DMS153 treated with DMSO at 0.1 percent for 48 hours (cell line): ENCODE measurements around the gene NCKIPSD.
"Not testable (repeated sequence)": the region's sequence is repeated elsewhere in the genome, so short reads cannot be mapped to it uniquely, and the experiment has no call there.

Experiments used
- DNase-seq: peaks from one replicate; lab custom pipeline; 2025; ENCODE audit not compliant: unreplicated experiment; lab: John Stamatoyannopoulos, UW

Gene NCKIPSD

DNA sequence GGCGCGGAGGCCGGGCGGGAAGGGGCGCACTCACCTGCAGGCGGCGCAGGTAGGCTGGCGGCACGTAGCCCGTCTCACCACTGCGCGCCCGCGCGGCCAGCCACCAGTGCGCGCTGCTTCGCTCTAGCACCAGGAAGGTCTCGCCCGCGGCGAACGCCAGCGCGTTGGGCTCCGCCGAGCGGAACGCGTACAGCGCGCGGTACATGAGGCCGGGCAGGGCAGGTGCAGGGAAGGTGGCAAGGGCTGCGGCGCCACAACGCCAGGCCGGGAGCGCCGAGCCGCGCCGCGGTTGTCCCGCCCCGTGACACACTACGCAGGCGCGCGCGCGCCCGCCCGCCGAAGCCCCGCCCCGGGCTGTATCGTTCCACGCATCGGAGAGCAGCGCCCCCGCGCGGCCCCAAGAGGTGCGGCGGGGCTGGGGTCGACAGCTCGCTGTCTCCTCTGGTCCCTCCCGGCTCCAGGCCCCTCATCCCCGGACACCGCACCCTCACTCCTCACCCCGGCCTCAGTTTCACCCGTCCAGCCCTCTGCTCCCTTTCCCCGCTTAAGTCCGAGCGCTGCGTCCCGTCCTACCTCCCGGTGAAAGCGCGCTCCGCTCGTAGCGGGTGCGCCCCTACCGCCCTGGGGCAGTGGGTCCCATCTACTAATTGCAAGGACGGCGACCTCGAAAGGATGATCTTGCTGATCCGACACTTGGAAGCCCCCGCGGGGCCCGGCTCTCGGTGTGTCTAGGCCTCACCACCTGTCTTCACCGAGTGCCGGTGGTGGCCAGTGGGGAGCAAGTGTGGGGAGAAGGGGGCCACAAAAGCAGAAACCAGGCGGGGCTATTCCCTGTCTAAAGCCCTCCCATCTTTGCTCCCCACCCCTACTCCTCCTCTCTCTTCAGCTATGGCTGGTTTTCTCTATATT lies at the start of gene NCKIPSD:
Gene NCKIPSD, minus strand, starts transcription at position 313 of the 909 bp plus-strand sequence. Its CDS starts 108 bp downstream, at position 205.
- DNase-seq = peak; percentile 35

DNA sequence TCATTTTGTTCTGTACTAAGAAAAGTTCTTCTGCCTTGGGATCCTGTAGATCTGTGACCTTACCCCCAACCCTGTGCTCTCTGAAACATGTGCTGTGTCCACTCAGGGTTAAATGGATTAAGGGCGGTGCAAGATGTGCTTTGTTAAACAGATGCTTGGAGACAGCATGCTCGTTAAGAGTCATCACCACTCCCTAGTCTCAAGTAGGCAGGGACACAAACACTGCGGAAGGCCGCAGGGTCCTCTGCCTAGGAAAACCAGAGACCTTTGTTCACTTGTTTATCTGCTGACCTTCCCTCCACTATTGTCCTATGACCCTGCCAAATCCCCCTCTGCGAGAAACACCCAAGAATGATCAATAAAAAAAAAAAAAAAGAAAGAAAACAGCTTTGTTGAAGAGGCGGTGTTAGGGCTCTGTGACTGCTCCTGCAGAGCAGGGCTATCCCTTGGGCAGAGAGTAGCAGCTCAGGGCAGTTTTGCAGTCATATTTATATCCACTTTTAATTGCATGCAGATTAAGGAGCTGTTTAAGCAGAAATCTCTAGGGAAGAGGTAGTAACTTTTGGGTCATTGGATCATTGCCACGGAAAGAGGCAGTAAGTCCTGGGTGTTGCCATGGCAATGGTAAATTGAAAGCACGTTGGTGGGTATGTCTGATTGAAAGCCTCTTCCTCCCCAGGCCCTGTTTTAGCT lies 49.5 kb upstream of the NCKIPSD start:
- not testable (repeated sequence) for DNase-seq

DNA sequence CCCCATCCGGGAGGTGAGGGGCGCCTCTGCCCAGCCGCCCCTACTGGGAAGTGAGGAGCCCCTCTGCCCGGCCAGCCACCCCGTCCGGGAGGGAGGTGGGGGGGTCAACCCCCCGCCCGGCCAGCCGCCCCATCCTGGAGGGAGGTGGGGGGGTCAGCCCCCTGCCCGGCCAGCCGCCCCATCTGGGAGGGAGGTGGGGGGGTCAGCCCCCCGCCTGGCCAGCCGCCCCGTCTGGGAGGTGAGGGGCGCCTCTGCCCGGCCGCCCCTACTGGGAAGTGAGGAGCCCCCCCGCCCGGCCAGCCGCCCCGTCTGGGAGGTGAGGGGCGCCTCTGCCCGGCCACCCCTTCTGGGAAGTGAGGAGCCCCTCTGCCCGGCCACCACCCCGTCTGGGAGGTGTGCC lies 48.8 kb upstream of the NCKIPSD start:
- not testable (repeated sequence) for DNase-seq

DNA sequence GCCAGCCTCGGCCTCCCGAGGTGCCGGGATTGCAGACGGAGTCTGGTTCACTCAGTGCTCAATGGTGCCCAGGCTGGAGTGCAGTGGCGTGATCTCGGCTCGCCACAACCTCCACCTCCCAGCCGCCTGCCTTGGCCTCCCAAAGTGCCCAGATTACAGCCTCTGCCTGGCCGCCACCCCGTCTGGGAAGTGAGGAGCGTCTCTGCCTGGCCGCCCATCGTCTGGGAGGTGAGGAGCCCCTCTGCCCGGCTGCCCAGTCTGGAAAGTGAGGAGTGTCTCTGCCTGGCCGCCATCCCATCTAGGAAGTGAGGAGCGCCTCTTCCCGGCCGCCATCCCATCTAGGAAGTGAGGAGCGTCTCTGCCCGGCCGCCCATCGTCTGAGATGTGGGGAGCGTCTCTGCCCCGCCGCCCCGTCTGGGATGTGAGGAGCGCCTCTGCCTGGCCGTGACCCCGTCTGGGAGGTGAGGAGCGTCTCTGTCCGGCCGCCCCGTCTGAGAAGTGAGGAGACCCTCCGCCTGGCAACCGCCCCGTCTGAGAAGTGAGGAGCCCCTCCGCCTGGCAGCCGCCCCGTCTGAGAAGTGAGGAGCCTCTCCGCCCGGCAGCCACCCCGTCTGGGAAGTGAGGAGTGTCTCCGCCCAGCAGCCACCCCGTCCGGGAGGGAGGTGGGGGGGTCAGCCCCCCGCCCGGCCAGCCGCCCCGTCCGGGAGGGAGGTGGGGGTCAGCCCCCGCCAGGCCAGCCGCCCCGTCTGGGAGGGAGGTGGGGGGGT lies 48.2 kb upstream of the NCKIPSD start:
- not testable (repeated sequence) for DNase-seq

DNA sequence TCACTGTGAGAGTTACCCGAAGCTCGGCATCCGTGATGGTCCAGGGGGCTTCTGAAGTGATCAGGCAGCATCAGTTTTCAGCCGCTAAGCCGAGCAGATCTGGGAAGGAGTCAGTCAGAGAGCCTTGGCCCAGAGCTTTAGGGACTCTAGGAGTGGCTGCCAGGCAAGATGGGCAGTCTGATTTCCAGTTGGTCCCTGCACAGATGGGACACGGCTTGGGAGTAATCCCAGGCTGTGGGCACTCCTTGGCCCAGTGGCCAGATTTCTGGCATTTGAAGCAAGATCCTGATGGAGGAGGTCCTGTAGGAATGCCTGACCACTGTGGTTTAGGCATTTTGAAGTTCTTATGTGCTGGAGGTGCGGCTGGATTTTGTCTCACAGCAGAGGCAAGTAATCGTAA lies 41.8 kb upstream of the NCKIPSD start:
- DNase-seq = no peak

DNA sequence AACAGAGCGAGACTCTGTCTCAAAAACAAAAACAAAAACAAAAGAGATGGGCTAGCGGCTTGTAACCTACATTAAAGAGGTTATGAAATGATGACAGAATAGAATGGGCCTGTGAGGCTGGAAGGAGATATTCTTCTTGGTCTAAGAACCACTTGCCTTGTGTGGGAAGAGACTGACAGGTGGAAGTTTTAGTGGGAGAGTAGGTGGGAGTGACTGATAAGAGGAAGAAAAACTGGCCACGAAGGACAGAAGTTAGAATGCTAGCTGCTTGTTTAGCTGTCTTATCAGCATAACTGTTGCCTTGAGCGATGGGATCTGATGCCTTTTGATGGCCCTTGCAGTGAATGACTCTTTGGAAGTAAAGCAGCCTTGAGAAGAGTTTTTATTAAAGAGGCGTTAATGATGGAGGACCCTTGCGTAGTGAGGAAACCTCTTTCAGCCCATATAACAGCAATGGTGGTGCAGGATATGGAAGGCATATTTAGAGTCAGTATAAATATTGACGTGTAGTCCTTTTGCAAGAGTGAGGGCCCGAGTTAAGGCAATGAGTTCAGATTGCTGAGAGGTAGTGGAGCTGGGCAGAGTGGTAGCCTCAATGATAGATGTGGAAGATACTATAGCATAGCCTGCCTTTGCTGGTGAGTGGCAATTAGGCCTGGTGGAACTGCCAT lies 39.6 kb upstream of the NCKIPSD start:
- DNase-seq = not testable (repeated sequence)

DNA sequence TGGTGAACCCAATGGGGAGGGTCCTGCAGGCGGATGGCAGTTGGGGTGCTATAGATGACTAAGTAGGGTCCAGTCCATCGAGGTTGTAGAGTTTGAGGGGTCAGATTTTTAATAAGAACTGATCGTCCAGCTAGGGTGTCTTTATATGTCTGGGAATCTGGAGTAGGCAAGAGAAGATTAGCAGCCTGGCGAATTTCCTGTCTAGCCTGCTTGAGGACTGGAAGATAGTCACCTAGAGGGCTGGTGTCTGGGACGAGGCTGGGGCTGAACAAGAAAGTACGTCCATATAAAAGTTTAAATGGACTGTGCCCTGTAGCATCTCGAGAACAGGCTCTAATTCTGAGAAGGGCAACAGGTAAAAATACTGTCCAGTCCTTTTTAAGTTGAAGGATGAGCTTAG lies 38.0 kb upstream of the NCKIPSD start:
- DNase-seq = no peak

DNA sequence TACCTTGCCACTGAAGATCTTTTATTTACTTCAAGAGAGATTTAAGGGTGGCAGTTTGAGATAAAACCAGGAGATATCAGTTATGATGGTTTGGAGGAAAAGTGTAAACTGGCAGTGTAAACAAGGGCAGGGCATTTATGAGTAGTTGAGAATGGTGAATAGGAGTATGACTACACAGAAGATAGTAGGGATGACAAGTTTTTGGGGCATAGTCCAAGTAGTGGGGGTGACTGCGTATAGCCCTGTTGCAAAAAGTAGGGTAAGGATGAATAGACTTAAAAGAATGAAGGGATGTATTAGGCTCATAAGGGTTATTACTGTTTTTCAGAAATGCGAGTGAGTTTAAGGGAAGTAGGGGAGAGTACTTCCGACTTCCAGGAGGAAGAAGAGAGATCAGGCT lies 37.6 kb upstream of the NCKIPSD start:
- not testable (repeated sequence) for DNase-seq

DNA sequence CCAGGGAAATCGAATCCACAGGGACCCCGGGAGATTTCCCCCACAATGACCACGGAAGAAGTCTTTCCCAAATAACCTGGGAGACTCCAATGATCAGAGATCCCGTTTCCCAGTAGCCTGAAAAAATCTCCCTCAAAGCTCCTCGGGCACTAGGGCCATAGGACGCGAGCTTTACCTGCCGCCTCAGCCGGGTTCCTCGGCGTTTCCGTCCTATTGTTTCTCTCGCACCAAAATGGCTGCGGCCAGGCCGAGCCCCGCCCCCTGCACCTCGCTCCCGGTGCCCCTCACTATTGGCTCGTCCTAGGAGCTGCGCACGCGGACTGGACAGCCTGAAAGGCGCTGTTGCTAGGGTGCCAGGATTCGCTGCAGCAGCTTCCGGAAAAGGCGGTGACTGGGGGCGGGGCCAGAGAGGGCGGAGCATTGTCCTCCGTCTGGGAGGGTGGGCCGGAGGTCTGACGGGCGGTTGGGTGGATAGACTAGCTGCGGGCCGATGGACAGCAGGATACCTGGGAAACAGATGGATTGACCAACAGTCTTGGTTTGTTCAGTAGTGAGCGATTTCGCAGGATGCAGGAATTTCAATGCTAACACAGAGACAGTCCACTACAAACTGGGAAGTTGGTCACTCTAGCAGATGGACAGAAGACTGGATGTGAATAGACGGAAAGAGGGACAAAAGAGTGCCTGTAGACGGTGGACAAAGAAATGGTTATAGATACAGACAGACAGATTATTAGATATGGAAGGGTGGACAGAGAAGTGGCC lies 31.4 kb upstream of the NCKIPSD start, which contains the start of gene IP6K2:
Gene IP6K2, minus strand, starts transcription at position 240 of the 765 bp plus-strand sequence. CDS start 21,930 bp downstream, outside the sequence.
- peak; percentile 74 for DNase-seq

DNA sequence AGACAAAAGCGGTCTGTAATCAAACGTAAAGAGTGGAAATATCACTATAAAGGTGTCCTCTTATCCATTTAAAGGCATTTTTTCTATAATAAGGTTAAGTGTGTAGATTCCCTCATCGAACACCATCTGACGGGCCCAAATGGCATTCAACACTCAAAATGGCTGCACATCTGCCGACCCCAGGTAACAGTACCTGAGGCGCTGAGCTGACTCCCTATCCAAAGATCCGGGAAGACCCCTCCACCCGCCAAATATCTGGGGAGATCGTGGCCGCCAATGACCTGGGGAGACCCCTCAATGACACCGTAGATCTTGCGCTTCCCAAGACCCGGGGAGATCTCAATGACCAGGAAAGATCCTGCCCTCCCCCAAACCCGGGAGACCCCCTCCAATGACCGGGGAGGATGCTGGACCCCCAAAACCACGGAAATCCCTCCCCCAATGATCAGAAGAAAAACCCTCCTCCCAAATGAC lies 30.8 kb upstream of the NCKIPSD start:
- DNase-seq = no peak

DNA sequence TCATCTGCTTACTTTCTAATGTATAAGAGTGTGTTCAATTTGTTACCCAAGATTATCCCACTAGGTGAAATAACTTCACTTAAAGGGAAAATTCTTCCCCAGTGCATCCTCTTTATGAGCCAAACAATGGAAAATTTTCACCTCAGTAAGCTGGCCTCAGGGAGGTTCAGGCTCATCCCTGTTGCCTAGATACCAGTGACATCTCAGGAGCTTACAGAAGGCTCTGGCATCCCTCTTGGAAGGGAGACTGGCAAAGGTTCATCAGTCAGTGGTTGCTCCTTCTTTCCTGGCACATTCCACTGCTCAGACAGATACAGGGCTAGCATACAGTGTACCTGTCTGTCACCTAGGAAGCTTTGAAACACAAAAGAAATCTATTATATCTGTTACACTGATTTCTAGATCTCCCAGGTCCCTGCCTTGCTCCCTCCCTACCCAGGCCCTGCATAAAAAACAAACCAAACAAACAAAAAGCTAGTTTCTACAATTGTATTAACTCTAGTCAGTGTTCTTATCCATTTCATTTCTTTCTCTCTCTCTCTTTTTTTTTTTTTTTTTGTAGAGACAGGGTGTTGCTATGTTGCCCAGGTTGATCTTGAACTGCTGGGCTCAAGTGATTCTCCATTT lies 29.6 kb upstream of the NCKIPSD start:
- DNase-seq = no peak

DNA sequence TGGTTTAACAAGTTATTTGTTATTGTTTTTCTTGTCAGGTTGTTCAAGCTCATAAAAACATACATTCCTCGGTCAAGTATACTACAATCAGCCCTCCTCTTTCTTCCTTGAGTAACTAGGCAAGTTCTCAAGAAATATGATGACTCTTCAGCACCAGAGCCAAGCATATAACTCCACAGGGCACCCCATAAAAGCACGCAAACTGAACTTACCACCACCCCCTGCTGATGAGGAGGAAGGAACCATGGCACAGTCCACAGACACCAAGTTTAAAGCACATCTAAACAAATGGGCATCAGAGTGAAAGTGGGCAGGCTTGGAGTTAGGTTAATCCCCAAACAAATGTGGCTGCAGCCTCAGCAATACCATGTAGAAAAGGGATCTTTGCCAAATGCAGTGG lies 26.0 kb upstream of the NCKIPSD start:
- no peak for DNase-seq

DNA sequence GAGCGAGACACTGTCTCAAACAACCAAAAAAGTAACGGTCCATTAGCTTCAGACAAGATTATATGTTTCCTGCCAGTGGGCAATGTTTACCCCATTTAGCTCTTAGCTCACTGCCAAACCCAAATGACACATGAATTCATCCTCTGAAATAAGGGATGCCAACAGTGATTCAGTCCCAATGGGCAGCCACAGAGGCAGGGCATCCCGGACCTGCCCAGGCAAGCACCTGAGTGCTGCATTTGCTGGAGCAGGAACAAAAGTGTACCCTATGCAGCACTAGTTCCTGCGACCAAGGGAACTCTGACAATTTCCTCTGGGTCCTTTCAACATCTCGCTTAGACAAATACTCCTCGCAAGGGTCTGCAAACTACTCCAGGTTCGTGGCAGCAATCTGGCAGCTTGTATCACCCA lies 23.3 kb upstream of the NCKIPSD start:
- no peak for DNase-seq

DNA sequence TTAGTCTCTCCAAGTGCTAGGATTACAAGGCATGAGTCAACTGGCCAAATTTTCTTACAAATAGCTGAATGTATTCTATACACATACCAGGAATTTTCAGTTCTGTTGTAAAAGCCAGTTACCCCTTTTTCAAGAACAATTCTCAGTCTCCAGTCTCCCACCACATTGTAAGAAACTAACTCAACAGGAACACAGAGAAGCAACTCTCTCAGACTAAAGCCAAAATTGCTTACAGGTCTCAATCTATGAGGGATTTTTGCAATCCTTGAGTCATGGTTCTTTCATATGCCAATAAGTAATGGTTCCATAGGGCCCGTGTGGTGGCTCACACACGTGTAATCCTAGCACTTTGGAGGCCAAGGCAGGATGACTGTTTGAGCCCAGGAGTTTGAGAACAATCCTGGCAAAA lies 22.8 kb upstream of the NCKIPSD start:
- DNase-seq = no peak

DNA sequence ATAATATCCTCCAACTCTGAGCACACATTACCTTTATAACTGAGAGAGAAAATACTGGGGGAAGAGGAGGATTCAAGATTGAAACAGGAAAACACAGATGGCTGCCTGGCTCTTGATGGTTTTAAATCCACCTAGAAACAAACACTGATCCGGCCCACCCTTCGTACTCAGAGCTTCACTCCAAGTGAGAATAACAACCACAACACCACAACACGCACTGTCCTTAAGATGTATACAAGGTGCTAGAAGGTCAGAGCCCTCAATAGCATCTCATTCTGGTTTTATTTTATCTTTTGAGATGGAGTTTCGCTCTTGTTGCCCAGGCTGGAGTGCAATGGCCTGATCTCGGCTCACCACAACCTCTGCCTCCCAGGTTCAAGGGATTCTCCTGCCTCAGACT lies 21.4 kb upstream of the NCKIPSD start:
- DNase-seq = no peak

DNA sequence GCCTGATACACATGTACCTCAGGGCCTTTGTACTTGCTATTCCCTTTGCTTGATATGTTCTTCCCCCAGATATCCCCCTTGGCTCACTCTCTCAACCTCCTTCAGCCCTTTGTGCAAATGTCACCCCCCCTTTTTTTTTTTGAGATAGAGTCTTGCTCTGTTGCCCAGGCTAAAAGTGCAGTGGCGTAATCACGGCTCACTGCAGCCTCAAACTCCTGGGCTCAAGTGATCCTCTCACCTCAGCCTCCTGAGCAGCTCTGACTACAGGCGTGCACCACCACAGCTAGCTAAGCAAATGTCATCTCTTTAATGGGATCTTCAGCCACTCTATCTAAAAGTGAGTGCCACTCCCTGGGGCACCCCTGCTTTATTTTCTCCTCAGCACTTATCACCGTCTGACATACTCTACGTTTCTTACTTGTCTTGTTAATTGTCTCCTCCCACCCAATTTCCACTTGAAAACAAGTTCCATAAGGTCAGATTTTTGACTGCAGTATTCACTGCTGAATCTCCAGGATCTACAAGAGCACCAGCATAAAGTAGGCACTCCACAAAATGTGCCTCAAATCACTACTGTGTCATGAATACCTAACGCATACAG lies 16.7 kb upstream of the NCKIPSD start:
- DNase-seq = no peak

DNA sequence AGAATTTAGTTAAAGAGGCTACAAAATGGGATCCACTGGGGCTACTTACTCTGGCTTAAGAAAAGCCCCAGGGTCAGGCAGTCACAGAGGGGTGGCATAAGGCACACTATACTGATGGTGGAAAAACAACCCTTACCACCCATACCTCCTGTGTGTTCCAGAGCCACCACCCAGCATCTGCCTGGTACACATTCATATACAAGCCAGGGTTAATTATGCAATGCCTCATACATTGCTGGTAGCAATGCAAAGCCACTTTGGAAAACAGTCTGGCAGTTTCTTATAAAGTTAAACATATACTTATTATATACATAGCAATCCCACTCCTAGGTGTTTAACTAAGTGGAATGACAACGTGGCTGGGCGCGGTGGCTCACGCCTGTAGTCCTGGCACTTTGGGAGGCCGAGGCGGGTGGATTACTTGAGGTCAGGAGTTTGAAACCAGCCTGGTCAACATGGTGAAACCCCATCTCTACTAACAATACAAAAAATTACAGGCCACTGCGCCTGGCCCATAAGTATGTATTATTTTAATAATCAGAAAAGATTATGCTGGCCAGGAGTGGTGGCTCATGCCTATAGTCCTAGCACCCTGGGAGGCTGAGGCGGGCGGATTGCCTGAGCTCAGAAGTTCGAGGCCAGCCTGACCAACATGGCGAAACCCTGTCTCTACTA lies 15.2 kb upstream of the NCKIPSD start:
- no peak for DNase-seq

DNA sequence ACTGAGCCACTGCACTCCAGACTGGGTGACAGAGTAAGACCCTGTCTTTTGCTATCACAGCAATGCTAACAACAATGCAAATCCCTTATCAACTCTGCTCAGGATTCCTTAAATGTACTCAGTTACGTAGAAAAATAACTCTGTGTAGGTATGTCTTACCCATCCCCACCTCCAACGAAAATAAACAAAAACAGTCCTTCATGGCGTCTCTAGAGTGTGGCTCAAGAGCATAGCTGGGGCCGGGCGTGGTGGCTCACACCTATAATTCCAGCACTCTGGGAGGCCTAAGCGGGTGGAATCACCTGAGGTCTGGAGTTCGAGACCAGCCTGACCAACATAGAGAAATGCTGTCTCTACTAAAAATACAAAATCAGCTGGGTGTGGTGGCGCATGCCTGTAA lies 13.2 kb upstream of the NCKIPSD start:
- DNase-seq = no peak
